Inflammatory macrophage treated with lipopolysaccharide for 4 hours (primary cell): ENCODE measurements around the gene RHOBTB3.
A peak's percentile ranks its signal among the peaks of the same experiment; 100 is the strongest.

Experiments
- DNase-seq: peaks from one replicate; pipeline ENCODE4 v3.0.0-alpha.2; 2020

Gene RHOBTB3

DNA sequence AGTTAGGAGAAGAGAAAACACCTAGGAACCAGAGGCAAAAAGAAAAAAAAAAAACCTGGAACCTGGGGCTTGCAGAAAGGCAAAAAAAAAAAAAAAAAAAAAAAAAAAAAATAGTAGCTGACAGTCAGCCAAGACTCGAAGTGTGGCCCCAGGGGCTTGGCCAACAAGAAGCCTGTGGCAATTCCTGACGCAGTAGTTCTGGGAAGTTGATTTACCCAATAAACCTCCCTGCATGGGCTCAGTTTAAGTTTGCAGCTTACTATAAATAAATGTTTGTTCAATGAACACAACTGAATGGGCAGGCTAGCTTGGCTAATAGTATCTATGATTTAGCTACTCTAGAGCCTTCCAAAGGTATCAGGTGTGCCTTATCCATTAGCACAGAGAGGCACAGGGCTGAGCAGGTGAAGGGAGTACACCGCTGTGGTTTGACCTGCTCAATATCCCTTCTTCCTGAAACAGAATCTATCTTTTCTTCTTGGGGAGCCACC lies 112.6 kb downstream of the RHOBTB3 start:
- DNase-seq = peak; percentile 89

DNA sequence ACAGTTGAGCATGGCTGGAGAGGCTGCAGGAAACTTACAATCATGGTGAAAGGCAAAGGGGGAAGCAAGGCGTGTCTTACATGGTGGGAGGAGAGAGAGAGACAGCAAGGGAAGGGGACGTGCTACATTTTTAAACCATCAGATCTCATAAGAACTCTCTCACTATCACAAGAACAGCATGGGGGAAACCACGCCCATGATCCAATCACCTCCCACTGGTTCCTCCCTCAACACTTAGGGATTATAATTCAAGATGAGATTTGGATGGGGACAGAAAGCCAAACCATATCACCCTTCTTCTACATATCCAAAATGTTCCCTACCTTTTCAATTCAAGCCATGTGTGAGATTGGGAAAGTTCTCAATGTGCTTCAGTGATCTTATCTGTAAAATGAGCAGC lies 114.3 kb downstream of the RHOBTB3 start:
- DNase-seq = peak; percentile 50
